ENCODE measurements around the gene GULP1.

Gene GULP1

GRCh38 chr2:188381614-188382013, 89.9 kb downstream of the GULP1 start:
- no peak for DNase-seq

- no peak for DNase-seq
Observed at GRCh38 chr2:188382107-188382506, 90.4 kb downstream of the GULP1 start.

GRCh38 chr2:188383158-188383557, 91.5 kb downstream of the GULP1 start:
- DNase-seq: no peak

- DNase-seq: no peak
Observed at GRCh38 chr2:188385857-188386256, 94.2 kb downstream of the GULP1 start.

- no peak for DNase-seq
Observed at GRCh38 chr2:188388831-188389230, 97.2 kb downstream of the GULP1 start.

- DNase-seq: no peak
Observed at GRCh38 chr2:188391354-188391753, 99.7 kb downstream of the GULP1 start.

GRCh38 chr2:188394931-188395472, 103.3 kb downstream of the GULP1 start:
- DNase-seq: no peak

GRCh38 chr2:188395903-188396689, 104.4 kb downstream of the GULP1 start:
- DNase-seq: no peak

- no peak for DNase-seq
Observed at GRCh38 chr2:188399159-188399558, 107.5 kb downstream of the GULP1 start.

- no peak for DNase-seq
Observed at GRCh38 chr2:188403676-188404075, 112.0 kb downstream of the GULP1 start.

- no peak for DNase-seq
Observed at GRCh38 chr2:188404341-188405004, 112.8 kb downstream of the GULP1 start.

GRCh38 chr2:188406414-188406813, 114.7 kb downstream of the GULP1 start:
- no peak for DNase-seq

- DNase-seq: no peak
Observed at GRCh38 chr2:188410504-188411235, 119.0 kb downstream of the GULP1 start.

- no peak for DNase-seq
Observed at GRCh38 chr2:188412190-188412589, 120.5 kb downstream of the GULP1 start.

- DNase-seq: no peak
Observed at GRCh38 chr2:188414411-188414810, 122.7 kb downstream of the GULP1 start.

- DNase-seq: no peak
Observed at GRCh38 chr2:188414869-188415753, 123.4 kb downstream of the GULP1 start.

GRCh38 chr2:188415754-188416083, 124.0 kb downstream of the GULP1 start:
- no peak for DNase-seq

- no peak for DNase-seq
Observed at GRCh38 chr2:188416367-188416766, 124.7 kb downstream of the GULP1 start.

GRCh38 chr2:188422726-188423125, 131.1 kb downstream of the GULP1 start:
- DNase-seq: no peak

GRCh38 chr2:188425266-188425665, 133.6 kb downstream of the GULP1 start:
- DNase-seq: no peak

- DNase-seq: no peak
Observed at GRCh38 chr2:188426121-188426520, 134.4 kb downstream of the GULP1 start.

GRCh38 chr2:188430705-188431104, 139.0 kb downstream of the GULP1 start:
- no peak for DNase-seq

- DNase-seq: no peak
Observed at GRCh38 chr2:188434018-188434417, 142.3 kb downstream of the GULP1 start.

All from NCI-H1417 treated with DMSO at 0.1 percent for 48 hours (cell line).